GM10266 (cell line): ENCODE data around the gene SYT8.

ENCODE experiments used
- DNase-seq: peaks from one replicate; pipeline ENCODE4 v3.0.0; 2012; ENCODE audit errors: extremely low spot score
- CTCF ChIP-seq: IDR thresholded peaks from 2 replicates; pipeline ENCODE4 v1.5.1; 2012; ENCODE audit warnings: mild to moderate bottlenecking, low read depth; ENCODE audit not compliant: control insufficient read depth, insufficient read depth; ENCODE audit errors: missing control alignments

The SYT8 gene

GRCh38 chr11:1879342-1879940 is 44.7 kb downstream of the SYT8 start:
- no peak for TF ChIP-seq CTCF
- DNase-seq: no peak

- DNase-seq: no peak
- TF ChIP-seq CTCF: no peak
These were observed 45.3 kb downstream of the SYT8 start for GRCh38 chr11:1879941-1880720.

GRCh38 chr11:1880746-1881441 is 46.1 kb downstream of the SYT8 start:
- no peak for TF ChIP-seq CTCF
- DNase-seq: no peak

GRCh38 chr11:1881442-1882264 is 46.9 kb downstream of the SYT8 start:
- DNase-seq: no peak
- TF ChIP-seq CTCF: no peak

- peak; percentile 93 for TF ChIP-seq CTCF
- peak; percentile 92 for DNase-seq
These were observed 47.8 kb downstream of the SYT8 start for GRCh38 chr11:1882265-1883238.
